H1 (cell line): ENCODE measurements around the gene GOLGA2. TPM values are rescaled to one million over a fixed set of nuclear protein-coding genes. Genes with fewer than 3 reads are reported as not detected.

ENCODE experiments used
- BRCA1 ChIP-seq: IDR thresholded peaks from 2 replicates; pipeline ENCODE4 v1.6.1; 2012; ENCODE audit warnings: low read depth, low read length, improper control_type of control experiment
- CBX5 ChIP-seq: fragments of 300-800, 300-1000 bp; sonication (generic); IDR thresholded peaks from 2 replicates; pipeline ENCODE4 v1.7.1; 2016; ENCODE audit warnings: antibody characterized with exemption, low read length, low read depth
- CBX8 ChIP-seq: fragments of 300-800, 300-1000 bp; sonication (generic); IDR thresholded peaks from 2 replicates; pipeline ENCODE4 v1.7.1; 2016; ENCODE audit warnings: low read depth, low read length, borderline replicate concordance
- CHD1 ChIP-seq: IDR thresholded peaks from 2 replicates; pipeline ENCODE4 v1.6.1; 2012; ENCODE audit warnings: low read depth, low read length, improper control_type of control experiment
- CTCF ChIP-seq, 3 experiments: IDR thresholded peaks; 1 replicate in 2 of 3; 2 replicates in 1 of 3; pipeline versions ENCODE4 v1.5.1 to v1.6.1; 2011; ENCODE audit warnings: low read length in 3 of 3, mild to moderate bottlenecking in 3 of 3, inconsistent platforms in 2 of 3, low read depth in 1 of 3, moderate library complexity in 1 of 3; ENCODE audit not compliant: insufficient read depth in 1 of 3; ENCODE audit errors: control extremely low read depth in 1 of 3
- EP300 ChIP-seq, 2 experiments: IDR thresholded peaks; 1 replicate in 1 of 2; 2 replicates in 1 of 2; pipeline ENCODE4 v1.6.1; 2011 to 2012; ENCODE audit warnings: low read depth in 2 of 2, low read length in 2 of 2, mild to moderate bottlenecking in 2 of 2, borderline replicate concordance in 1 of 2, inconsistent platforms in 1 of 2, moderate library complexity in 1 of 2
- EZH2 ChIP-seq: fragments of 200-600 bp; sonication (generic); IDR thresholded peaks from 2 replicates; pipeline ENCODE4 v1.7.1; 2012; ENCODE audit warnings: low read depth, mild to moderate bottlenecking, moderate library complexity, low read length, inconsistent platforms; ENCODE audit not compliant: severe bottlenecking
- GTF2F1 ChIP-seq: IDR thresholded peaks from 2 replicates; pipeline ENCODE4 v1.6.1; 2012; ENCODE audit warnings: low read depth, low read length, improper control_type of control experiment, borderline replicate concordance
- HDAC2 ChIP-seq, 2 experiments: fragments of 300-600 bp in 1 of 2; sonication (generic) in 1 of 2; IDR thresholded peaks; 2 replicates each; pipeline ENCODE4 v1.6.1; 2011 to 2012; ENCODE audit warnings: low read depth in 2 of 2, low read length in 2 of 2, mild to moderate bottlenecking in 2 of 2, moderate library complexity in 2 of 2, borderline replicate concordance in 1 of 2, inconsistent platforms in 1 of 2
- JUND ChIP-seq: IDR thresholded peaks from 2 replicates; pipeline ENCODE4 v1.6.1; 2011; ENCODE audit warnings: mild to moderate bottlenecking, improper control_type of control experiment, low read length
- KDM4A ChIP-seq: IDR thresholded peaks from one replicate; pipeline ENCODE4 v1.7.1; 2012; ENCODE audit warnings: low read depth, mild to moderate bottlenecking, moderate library complexity, low read length, inconsistent platforms; ENCODE audit not compliant: severe bottlenecking
- POLR2A ChIP-seq, 2 experiments: IDR thresholded peaks; 1 replicate in 1 of 2; 2 replicates in 1 of 2; pipeline ENCODE4 v1.6.1; 2011; ENCODE audit warnings: low read depth in 2 of 2, low read length in 2 of 2, mild to moderate bottlenecking in 2 of 2; ENCODE audit errors: control extremely low read depth in 1 of 2
- RAD21 ChIP-seq, 2 experiments: IDR thresholded peaks in 1 of 2; conservative IDR thresholded peaks in 1 of 2; 2 replicates each; pipeline ENCODE4 v1.6.1; 2011; ENCODE audit warnings: low read depth in 2 of 2, low read length in 2 of 2, improper control_type of control experiment in 1 of 2, inconsistent platforms in 1 of 2, mild to moderate bottlenecking in 1 of 2, moderate library complexity in 1 of 2
- RBBP5 ChIP-seq: IDR thresholded peaks from 2 replicates; pipeline ENCODE4 v1.7.1; 2012; ENCODE audit warnings: low read depth, mild to moderate bottlenecking, inconsistent platforms, low read length, moderate library complexity, borderline replicate concordance
- SP1 ChIP-seq: IDR thresholded peaks from 2 replicates; pipeline ENCODE4 v1.6.1; 2011; ENCODE audit warnings: low read depth, low read length
- SP4 ChIP-seq: IDR thresholded peaks from 2 replicates; pipeline ENCODE4 v1.6.1; 2012; ENCODE audit warnings: low read length, inconsistent platforms
- SUZ12 ChIP-seq: fragments of 200-600 bp; sonication (generic); IDR thresholded peaks from 2 replicates; pipeline ENCODE4 v1.6.1; 2012; ENCODE audit warnings: mild to moderate bottlenecking, inconsistent platforms, low read length, moderate library complexity, mixed read lengths
- TAF7 ChIP-seq: optimal IDR thresholded peaks from 2 replicates; pipeline ENCODE3; 2011; ENCODE audit warnings: low read depth, mild to moderate bottlenecking, inconsistent platforms, low read length, moderate library complexity, borderline replicate concordance
- TBP ChIP-seq: IDR thresholded peaks from 2 replicates; pipeline ENCODE4 v1.6.1; 2011; ENCODE audit warnings: low read depth, low read length, improper control_type of control experiment
- ZNF274 ChIP-seq: IDR thresholded peaks from 2 replicates; pipeline ENCODE4 v1.7.0; 2012; ENCODE audit warnings: low read length, borderline replicate concordance; ENCODE audit errors: extremely low read depth
- polyA plus RNA-seq, 7 experiments: library from polyadenylated mRNA; depleted of rRNA in 3 of 7; stranded (reverse) in 5 of 7; unstranded in 2 of 7; fragments of >200 nt in 5 of 7; fragments of 200-250 nt in 2 of 7; gene quantifications; 1 replicate in 5 of 7; 2 replicates in 1 of 7; 4 replicates in 1 of 7; pipeline versions ENCODE4 v1.2.1 to v1.2.3, GENCODE V29; 2011 to 2013; ENCODE audit warnings: missing spikeins in 2 of 7, mixed read lengths in 2 of 7
- total RNA-seq: library from RNA; stranded (reverse); fragmentation: NEBNext Ultra II Directional; extraction: Animal tissue kit (Norgen Biotek cat#: 25700); gene quantifications from 2 replicates; pipeline ENCODE4 v1.2.1, GENCODE V29; 2021

GOLGA2 gene
- total and polyA plus RNA-seq, 2 of the 8 experiments (the other 6 are each of a cell fraction or from before 2014, with no cell fraction given): 13.1 to 43.6 TPM

GRCh38 chr9:128322404-128323211 lies 46.8 kb upstream of the GOLGA2 start, which contains the start of the genes COQ4 and TRUB2 (continued):
- TF ChIP-seq CTCF (IDR thresholded peaks at IDR 0.05; ENCODE audit: control extremely low read depth in 1 of 3, insufficient read depth in 1 of 3, low read depth in 1 of 3, low read length in 3 of 3) (no peak), SP4 (no peak), CBX5 (no peak), EZH2 (no peak), JUND (no peak), ZNF274 (no peak), KDM4A (peak; percentile 99), SP1 (no peak), BRCA1 (no peak), EP300 (IDR thresholded peaks at IDR 0.05; ENCODE audit: borderline replicate concordance in 1 of 2, low read depth in 2 of 2, low read length in 2 of 2) (no peak), POLR2A (IDR thresholded peaks at IDR 0.05; ENCODE audit: control extremely low read depth in 1 of 2, low read depth in 2 of 2, low read length in 2 of 2) (peak; percentile 85 to 94), RAD21 (IDR thresholded peaks at IDR 0.05 in 1 of 2, conservative IDR thresholded peaks at IDR 0.05 in 1 of 2; ENCODE audit: low read depth in 2 of 2, low read length in 2 of 2) (no peak), HDAC2 (IDR thresholded peaks at IDR 0.05; ENCODE audit: borderline replicate concordance in 1 of 2, low read depth in 2 of 2, low read length in 2 of 2) (peak; percentile 71 to 89; a peak in 2 of 4 replicates), RBBP5 (peak; percentile 95), GTF2F1 (no peak; the same call in 1 of the 2 replicates), TAF7 (no peak), CBX8 (no peak), SUZ12 (peak; percentile 25; the same call in 1 of the 2 replicates), TBP (peak; percentile 74), CHD1 (no peak)
